ENCODE measurements around the gene HS3ST4. TPM values are rescaled to one million over a fixed set of nuclear protein-coding genes. Genes with fewer than 3 reads are reported as not detected.

The HS3ST4 gene
- polyA plus RNA-seq, 1 experiment: not detected

DNA sequence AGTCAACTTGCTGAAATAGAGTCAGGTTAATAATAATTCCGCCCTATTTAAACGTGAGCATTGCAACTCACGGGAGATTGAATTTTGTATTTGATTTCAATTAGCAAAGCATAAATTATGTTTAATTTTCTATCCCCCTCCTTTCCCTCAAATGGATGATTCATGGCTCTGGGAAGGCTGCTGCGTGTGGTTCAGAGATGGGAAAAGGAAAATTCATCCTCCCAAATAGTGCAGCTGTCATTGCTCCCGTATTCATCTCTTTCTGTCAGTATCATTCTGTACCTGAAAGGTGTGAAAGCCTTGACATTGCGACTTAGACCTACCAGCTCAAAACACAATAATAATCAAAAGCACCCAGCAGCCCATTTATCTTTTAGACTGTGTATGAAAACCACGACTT is 447.3 kb downstream of the HS3ST4 start:
- TF ChIP-seq, protein P1, sequence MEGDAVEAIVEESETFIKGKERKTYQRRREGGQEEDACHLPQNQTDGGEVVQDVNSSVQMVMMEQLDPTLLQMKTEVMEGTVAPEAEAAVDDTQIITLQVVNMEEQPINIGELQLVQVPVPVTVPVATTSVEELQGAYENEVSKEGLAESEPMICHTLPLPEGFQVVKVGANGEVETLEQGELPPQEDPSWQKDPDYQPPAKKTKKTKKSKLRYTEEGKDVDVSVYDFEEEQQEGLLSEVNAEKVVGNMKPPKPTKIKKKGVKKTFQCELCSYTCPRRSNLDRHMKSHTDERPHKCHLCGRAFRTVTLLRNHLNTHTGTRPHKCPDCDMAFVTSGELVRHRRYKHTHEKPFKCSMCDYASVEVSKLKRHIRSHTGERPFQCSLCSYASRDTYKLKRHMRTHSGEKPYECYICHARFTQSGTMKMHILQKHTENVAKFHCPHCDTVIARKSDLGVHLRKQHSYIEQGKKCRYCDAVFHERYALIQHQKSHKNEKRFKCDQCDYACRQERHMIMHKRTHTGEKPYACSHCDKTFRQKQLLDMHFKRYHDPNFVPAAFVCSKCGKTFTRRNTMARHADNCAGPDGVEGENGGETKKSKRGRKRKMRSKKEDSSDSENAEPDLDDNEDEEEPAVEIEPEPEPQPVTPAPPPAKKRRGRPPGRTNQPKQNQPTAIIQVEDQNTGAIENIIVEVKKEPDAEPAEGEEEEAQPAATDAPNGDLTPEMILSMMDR (IDR thresholded peaks at IDR 0.05; ENCODE audit: insufficient read depth, low read depth, low read length): no peak
- Histone ChIP-seq H3K4me3 (ENCODE audit: low read depth, low read length) (no peak overlapping the region), H3K27me3 (ENCODE audit: control insufficient read depth, insufficient read depth, low read length) (no peaks in the 10 kb centered on the region), H3K36me3 (ENCODE audit: control insufficient read depth, insufficient read depth, low read length) (no peaks in the 10 kb centered on the region)
- no peak for DNase-seq (ENCODE audit: low read depth)
- POLR2A ChIA-PET: no interaction called here
- CTCF ChIA-PET: no interaction called here

DNA sequence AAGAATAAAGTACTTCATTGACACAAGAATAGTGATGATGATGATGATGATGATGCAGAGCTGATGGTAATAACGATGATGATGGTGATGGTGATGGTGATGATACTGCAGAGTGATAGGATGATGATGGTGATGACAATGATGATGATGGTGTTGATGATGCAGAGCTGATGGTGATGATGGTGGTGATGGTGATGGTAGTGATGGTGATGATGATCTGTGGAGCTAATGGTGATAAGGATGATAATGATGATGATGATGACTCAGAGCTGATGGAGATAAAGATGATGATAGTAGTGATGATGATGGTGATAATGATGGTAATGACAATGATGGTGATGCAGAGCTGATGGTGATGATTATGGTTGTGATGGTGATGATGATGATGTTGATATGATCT is 448.1 kb downstream of the HS3ST4 start:
- no peaks in the 10 kb centered on the region for H3K27me3 ChIP-seq (ENCODE audit: control insufficient read depth, insufficient read depth, low read length)
- POLR2A ChIA-PET: no interaction called here
- TF ChIP-seq, protein P1 (IDR thresholded peaks at IDR 0.05; ENCODE audit: insufficient read depth, low read depth, low read length): no peak
- H3K36me3 ChIP-seq (ENCODE audit: control insufficient read depth, insufficient read depth, low read length): no peaks in the 10 kb centered on the region
- DNase-seq (ENCODE audit: low read depth): no peak
- CTCF ChIA-PET: no interaction called here
- H3K4me3 ChIP-seq (ENCODE audit: low read depth, low read length): no peak overlapping the region

DNA sequence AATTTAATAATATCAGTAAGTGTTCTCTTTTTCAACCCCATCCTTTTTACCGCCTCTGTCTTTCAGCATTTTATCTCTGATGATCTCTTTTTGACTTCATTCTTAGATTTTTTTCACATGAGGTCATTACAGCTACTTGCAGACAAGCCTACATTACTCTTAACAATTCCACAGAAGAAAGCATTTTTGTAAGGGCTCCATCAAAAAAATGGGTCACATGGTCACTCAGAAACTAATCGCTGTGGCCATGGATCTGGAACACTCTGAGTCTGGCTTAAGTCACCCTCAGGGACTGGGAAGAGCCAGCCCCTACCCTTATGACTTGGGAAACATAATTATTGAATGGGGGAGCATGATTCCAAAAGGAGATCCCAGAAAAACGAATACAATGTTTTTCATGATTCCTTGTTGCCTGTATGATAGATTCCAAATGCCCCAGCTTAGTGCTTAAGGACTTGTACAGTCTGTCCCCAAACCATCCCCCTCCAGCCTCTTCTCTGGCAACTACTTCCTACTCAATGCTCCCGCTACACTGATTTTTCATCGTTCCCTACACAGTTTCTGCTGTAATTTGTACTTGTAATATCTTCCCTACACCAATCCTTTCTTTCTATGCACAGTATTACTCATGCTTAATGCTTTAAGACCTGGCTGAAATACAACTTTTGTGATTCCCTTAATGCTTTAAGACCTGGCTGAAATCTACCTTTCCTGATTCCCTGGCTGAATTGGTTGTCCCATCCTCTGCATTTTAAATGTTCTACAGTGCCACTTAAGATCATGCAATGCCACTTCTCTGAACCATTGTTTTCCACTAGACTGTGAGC is 457.8 kb downstream of the HS3ST4 start:
- CTCF ChIA-PET: no interaction called here
- DNase-seq (ENCODE audit: low read depth): no peak
- H3K36me3 ChIP-seq (ENCODE audit: control insufficient read depth, insufficient read depth, low read length): no peaks in the 10 kb centered on the region
- H3K27me3 ChIP-seq (ENCODE audit: control insufficient read depth, insufficient read depth, low read length): no peaks in the 10 kb centered on the region
- TF ChIP-seq, protein P1 (IDR thresholded peaks at IDR 0.05; ENCODE audit: insufficient read depth, low read depth, low read length): no peak
- H3K4me3 ChIP-seq (ENCODE audit: low read depth, low read length): no peak overlapping the region
- POLR2A ChIA-PET: no interaction called here

DNA sequence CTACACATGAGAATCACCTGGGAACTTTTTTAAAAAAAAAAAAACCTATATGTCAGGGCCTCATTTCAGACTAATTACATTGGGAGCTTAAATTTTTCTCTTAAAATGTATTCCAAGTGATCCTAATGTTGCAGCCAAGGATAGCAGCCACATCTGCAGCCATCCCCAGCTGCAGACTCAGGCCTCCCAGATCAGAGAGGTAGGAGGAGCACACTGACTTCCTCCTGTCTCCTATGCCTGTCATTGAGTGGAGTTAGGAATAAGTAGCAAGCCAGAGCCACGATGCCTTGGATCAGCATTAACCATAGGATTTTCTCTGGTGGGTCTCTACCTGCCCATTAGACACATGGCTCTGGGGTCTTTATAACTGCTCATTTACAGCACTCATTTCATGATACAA is 463.5 kb downstream of the HS3ST4 start:
- POLR2A ChIA-PET: no interaction called here
- CTCF ChIA-PET: no interaction called here
- no peak overlapping the region for H3K4me3 ChIP-seq (ENCODE audit: low read depth, low read length)
- TF ChIP-seq, protein P1 (IDR thresholded peaks at IDR 0.05; ENCODE audit: insufficient read depth, low read depth, low read length): no peak
- H3K36me3 ChIP-seq (ENCODE audit: control insufficient read depth, insufficient read depth, low read length): no peaks in the 10 kb centered on the region
- DNase-seq (ENCODE audit: low read depth): no peak
- H3K27me3 ChIP-seq (ENCODE audit: control insufficient read depth, insufficient read depth, low read length): no peaks in the 10 kb centered on the region

DNA sequence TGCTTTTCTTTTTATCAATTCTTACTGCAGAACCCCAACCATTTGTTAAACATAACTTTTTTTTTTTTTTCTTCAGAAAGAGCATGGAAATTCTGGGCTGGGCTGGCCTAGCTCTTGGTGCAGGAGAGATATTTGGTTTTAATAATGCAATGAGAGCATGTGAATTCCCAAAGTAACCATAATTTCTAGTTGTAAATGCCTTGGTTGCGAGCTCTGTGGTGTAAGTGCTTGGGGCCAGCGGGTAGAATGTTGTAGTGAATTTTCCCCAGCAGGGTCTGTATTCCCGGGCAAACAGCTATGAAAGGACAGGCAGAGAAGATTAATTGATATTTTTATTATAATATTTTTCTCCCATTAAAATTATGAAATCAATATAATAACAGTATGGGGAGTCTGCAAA is 465.6 kb downstream of the HS3ST4 start:
- TF ChIP-seq, protein P1 (IDR thresholded peaks at IDR 0.05; ENCODE audit: insufficient read depth, low read depth, low read length): no peak
- H3K27me3 ChIP-seq (ENCODE audit: control insufficient read depth, insufficient read depth, low read length): no peaks in the 10 kb centered on the region
- no peak overlapping the region for H3K4me3 ChIP-seq (ENCODE audit: low read depth, low read length)
- ChIA-PET POLR2A (no interaction called here), CTCF (no interaction called here)
- H3K36me3 ChIP-seq (ENCODE audit: control insufficient read depth, insufficient read depth, low read length): no peaks in the 10 kb centered on the region
- DNase-seq (ENCODE audit: low read depth): no peak

All from BJ (cell line).